ENCODE data around the gene NPHP4.
"Not testable (repeated sequence)": the region's sequence is repeated elsewhere in the genome, so short reads cannot be mapped to it uniquely, and the experiment has no call there.

NPHP4 gene

DNA sequence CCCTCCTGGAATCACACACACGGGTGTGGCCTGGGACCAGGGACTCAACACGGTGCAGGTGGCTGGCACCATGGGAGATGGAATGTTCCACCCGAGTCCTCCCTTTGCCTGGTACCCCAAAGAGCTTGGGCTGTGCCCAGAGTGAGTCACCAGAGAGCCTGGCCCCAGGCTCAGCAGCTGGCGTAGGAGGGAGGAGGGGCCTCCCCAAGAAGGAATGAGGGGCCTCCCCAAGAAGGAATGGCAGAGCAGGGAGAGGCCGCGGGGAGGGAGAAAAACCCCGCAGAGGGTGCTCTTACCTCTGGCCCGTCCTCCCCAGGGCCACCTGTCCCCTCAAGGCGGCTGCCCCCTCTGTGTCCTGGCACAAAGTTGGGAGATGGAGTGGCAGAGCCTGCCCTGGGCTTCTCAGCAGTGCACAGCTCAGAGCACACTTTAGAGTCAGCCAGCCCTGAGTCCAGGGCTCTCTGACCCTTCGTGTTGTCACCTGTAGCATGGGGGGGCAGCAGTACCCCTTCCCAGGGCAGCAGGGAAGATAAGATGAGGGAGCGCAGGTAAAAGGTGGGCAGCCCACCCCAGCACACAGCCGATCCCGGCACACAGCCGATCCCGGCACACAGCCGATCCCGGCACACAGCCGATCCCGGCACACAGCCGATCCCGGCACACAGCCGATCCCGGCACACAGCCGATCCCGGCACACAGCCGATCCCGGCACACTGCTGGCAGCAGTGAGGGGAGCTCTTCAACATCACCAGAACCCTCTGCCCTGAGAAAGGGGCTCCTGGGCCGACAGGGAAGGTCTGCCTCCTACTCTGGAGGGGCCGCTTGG lies 33.3 kb upstream of the NPHP4 start:
- no peak for DNase-seq (ENCODE audit: low read depth)
- no peak overlapping the region for H3K4me3 ChIP-seq (ENCODE audit: low read depth, low read length)
- TF ChIP-seq, protein P1, sequence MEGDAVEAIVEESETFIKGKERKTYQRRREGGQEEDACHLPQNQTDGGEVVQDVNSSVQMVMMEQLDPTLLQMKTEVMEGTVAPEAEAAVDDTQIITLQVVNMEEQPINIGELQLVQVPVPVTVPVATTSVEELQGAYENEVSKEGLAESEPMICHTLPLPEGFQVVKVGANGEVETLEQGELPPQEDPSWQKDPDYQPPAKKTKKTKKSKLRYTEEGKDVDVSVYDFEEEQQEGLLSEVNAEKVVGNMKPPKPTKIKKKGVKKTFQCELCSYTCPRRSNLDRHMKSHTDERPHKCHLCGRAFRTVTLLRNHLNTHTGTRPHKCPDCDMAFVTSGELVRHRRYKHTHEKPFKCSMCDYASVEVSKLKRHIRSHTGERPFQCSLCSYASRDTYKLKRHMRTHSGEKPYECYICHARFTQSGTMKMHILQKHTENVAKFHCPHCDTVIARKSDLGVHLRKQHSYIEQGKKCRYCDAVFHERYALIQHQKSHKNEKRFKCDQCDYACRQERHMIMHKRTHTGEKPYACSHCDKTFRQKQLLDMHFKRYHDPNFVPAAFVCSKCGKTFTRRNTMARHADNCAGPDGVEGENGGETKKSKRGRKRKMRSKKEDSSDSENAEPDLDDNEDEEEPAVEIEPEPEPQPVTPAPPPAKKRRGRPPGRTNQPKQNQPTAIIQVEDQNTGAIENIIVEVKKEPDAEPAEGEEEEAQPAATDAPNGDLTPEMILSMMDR (conservative IDR thresholded peaks at IDR 0.05; ENCODE audit: low read depth, low read length): no peak

DNA sequence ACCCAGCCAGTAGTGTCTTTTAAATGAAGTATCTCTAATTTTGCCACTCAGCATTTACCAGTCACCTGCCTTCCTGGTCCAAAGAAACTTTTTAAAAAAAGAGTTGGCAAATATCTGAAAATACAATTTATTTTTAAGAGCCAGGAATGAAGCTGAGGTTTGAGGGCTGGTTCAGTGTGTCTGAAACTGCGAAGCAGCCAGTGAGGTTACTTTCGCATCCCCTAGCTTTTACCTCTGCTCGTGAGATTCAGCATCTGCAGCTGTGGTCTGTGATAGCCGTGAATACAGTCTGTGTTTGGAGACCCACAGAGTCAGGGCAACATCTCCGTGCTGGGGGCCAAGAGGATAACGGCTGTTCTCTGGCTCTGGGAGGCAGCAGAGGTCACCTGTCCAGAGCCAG lies 32.2 kb upstream of the NPHP4 start:
- DNase-seq (ENCODE audit: low read depth): no peak
- H3K4me3 ChIP-seq (ENCODE audit: low read depth, low read length): no peak overlapping the region
- TF ChIP-seq, protein P1 (conservative IDR thresholded peaks at IDR 0.05; ENCODE audit: low read depth, low read length): no peak

DNA sequence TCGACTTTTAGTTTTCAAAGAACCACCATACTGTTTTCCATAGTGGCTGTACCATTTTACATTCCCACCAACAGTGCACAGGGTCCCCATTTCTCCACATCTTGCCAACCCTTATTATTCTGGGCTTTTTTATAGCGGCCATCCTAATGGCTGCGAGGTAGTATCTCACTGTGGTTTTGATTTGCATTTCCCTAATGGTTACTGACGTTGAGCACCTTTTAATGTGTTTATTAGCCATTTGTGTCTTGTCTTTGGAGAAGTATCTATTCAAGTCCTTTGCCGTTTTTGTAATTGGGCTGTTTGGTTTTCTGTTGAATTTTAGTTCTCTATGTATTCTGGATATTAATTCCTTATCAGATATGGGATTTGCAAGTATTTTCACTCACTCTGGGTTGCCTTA lies 31.1 kb upstream of the NPHP4 start:
- no peak overlapping the region for H3K4me3 ChIP-seq (ENCODE audit: low read depth, low read length)
- TF ChIP-seq, protein P1 (conservative IDR thresholded peaks at IDR 0.05; ENCODE audit: low read depth, low read length): no peak
- DNase-seq (ENCODE audit: low read depth): no peak

DNA sequence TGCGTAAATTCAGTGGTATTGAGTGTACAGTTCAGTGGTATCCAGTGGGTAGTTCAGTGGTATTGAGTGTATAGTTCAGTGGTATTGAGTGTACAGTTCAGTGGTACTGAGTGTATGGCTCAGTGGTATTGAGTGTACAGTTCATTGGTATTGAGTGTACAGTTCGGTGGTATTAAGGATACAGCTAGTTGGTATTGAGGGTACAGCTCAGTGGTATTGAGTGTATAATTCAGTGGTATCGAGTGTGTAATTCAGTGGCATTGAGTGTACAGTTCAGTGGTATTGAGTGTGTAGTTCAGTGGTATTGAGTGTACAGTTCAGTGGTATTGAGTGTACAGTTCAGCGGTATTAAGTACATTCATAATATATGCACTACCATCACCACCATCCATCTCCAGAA lies 30.0 kb upstream of the NPHP4 start:
- TF ChIP-seq, protein P1 (conservative IDR thresholded peaks at IDR 0.05; ENCODE audit: low read depth, low read length): no peak
- no peak for DNase-seq (ENCODE audit: low read depth)
- H3K4me3 ChIP-seq (ENCODE audit: low read depth, low read length): no peak overlapping the region

DNA sequence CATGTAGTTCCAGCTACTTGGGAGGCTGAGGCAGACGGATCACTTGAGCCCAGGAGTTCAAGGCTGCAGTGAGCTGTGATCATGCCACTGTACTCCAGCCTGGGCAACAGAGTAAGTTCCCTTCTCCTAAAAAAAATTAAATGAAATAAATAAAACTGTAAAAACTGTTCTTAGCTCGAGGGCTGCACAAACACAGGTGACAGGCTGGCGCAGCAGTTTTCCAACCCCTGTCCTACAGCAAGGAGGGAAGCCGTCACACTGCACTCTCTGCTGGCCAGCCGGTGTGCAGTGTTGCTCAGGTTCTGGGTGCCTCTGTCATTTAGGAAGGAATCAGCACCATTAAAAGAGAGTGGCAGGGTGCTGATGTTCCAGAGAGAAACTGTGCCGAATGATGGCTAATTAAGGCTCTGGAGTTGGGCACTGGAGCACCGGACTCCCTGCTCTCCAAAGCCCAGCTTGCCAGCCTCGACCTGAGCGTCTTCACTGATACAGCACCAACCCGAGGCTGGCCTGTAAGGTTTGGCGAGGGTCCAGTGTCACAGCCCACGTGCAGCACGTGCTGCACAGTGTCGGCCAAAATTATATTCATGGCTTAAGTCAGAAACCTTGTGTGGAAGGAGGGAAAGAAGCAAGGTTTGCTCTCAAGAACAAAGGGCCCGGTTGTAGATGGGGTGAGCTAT lies 27.1 kb upstream of the NPHP4 start:
- no peak overlapping the region for H3K4me3 ChIP-seq (ENCODE audit: low read depth, low read length)
- DNase-seq (ENCODE audit: low read depth): no peak
- TF ChIP-seq, protein P1 (conservative IDR thresholded peaks at IDR 0.05; ENCODE audit: low read depth, low read length): no peak

DNA sequence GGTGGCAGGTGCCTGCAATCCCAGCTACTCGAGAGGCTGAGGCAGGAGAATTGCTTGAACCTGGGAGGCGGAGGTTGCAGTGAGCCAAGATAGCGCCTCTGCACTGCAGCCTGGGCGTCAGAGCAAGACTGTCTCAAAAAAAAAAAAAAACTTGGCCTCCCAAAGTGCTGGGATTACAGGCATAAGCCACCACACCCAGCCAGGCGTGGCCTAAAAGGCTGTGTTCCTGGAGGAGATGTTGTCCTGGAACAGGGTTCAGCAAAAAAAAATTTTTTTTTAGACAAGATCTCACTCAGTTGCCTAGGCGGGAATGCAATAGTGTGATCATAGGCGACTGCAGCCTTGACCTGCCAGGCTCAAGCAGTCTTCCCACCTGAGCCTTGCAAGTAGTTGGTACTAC lies 25.4 kb upstream of the NPHP4 start:
- not testable (repeated sequence) for H3K4me3 ChIP-seq (ENCODE audit: low read depth, low read length); DNase-seq (ENCODE audit: low read depth)

DNA sequence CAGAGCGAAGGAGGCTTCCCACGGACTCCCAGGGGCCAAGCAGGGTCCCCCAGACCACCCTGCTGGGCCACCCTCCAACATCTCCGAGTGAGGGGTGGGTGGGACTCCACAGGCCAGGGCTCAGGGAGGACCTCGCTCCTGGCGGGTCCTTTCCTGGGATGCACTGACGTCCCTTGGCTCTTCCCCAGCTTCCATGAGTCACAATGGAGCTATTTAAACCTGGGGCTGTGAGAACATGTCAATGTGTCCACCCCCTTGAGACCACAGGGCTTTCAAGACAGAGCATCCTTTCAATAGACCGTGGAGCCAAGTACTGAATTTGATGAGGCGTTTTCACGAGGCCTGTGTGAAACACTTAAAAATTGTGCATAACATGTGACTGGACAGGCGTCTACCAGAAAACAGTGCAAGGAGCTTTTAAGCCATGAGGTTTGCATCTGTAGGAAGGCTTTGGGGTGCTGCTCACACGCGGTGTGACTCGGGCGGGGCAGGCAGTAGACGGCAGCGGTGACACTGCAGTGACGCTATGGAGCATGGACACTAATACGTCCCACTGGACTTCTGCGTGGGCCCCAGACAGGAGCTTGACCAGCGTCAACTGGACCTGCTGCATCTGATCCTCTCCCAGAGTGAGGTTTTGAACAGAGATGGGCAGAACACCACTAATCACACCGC lies 24.1 kb upstream of the NPHP4 start:
- DNase-seq (ENCODE audit: low read depth): peak; percentile 64
- H3K4me3 ChIP-seq (ENCODE audit: low read depth, low read length): no peak overlapping the region
- TF ChIP-seq, protein P1 (conservative IDR thresholded peaks at IDR 0.05; ENCODE audit: low read depth, low read length): no peak
